Uterus (tissue), 2 donors: ENCODE results near the gene PMS1.

ENCODE experiments used
- CTCF ChIP-seq, 4 experiments: fragments of 200-600 bp in 2 of 4; fragments of 450-650 bp in 2 of 4; sonication (generic) in 2 of 4; IDR thresholded peaks; one replicate each; pipeline ENCODE4 v1.5.1; 2016 to 2019; ENCODE audit warnings: antibody characterized with exemption in 4 of 4, mild to moderate bottlenecking in 2 of 4, moderate library complexity in 1 of 4
- POLR2A ChIP-seq, 2 donors: fragments of 450-650 bp; IDR thresholded peaks; one replicate each; pipeline ENCODE4 v1.6.1; 2016; ENCODE audit warnings: antibody characterized with exemption in 2 of 2, mild to moderate bottlenecking in 1 of 2, moderate library complexity in 1 of 2

- TF ChIP-seq CTCF (IDR thresholded peaks at IDR 0.05) (no peak), POLR2A (IDR thresholded peaks at IDR 0.05) (no peak)
Observed at GRCh38 chr2:189862751-189863150, 78.5 kb downstream of the PMS1 start.
